K562 (cell line): ENCODE data around the gene MORC4. TPM values are rescaled to one million over a fixed set of nuclear protein-coding genes. Genes with fewer than 3 reads are reported as not detected.

Experiments
- ATAC-seq: fragments of 200-7000 bp; cut with Tn5 transposase; 3 replicates; pipeline ENCODE4 v1.9.1; 2020; ENCODE audit warnings: moderate library complexity
- BruUV-seq: library from RNA; stranded (reverse); fragments of 400-500 nt; replicated peaks from 2 replicates; lab custom pipeline; 2021; lab: Mats Ljungman, UMichigan
- CTCF ChIA-PET: fragments of 300-600 bp; formaldehyde crosslinking; extraction: SDS; loops from one replicate; lab custom pipeline; 2021; ENCODE audit warnings: low intra/inter-chr PET ratio; lab: Yijun Ruan, JAX
- POLR2A ChIA-PET: fragments of 300-600, 350-650 bp; sonication (Branson Sonifier 250); formaldehyde crosslinking; extraction: SDS; loops from one replicate; lab custom pipeline; 2021; ENCODE audit warnings: antibody characterized with exemption, inconsistent platforms; lab: Yijun Ruan, JAX
- DNase-seq, 4 experiments: peaks; one replicate each; pipeline versions ENCODE4 v3.0.0 to v3.0.0-alpha.2; 2011 to 2018; ENCODE audit warnings: low spot score in 3 of 4, mixed read lengths in 3 of 4; ENCODE audit errors: extremely low read depth in 1 of 4
- FAIRE-seq: peaks from 2 replicates; lab custom pipeline; 2011; peaks lifted over from hg19 to GRCh38; lab: Jason Lieb, UNC
- H2AFZ ChIP-seq: 2 replicates; pipeline ENCODE4 v1.6.0; 2011; ENCODE audit warnings: low read depth, low read length, control low read depth, inconsistent platforms
- H3K27ac ChIP-seq: fragments of 200-600 bp; 3 replicates; pipeline ENCODE4 v1.8.0; 2011; ENCODE audit warnings: low read depth, mild to moderate bottlenecking, control low read depth, inconsistent platforms, low read length, moderate library complexity, mixed read lengths; ENCODE audit errors: extremely low read depth
- H3K27me3 ChIP-seq, 2 experiments: fragments of 300-600 bp in 1 of 2; 2 replicates in 1 of 2; 3 replicates in 1 of 2; pipeline versions ENCODE4 v1.6.0 to v1.8.0; 2011; ENCODE audit warnings: inconsistent platforms in 2 of 2, low read length in 2 of 2, mild to moderate bottlenecking in 1 of 2, mixed read lengths in 1 of 2, moderate library complexity in 1 of 2; ENCODE audit not compliant: control insufficient read depth in 2 of 2, insufficient read depth in 2 of 2
- H3K36me3 ChIP-seq: fragments of 300-600 bp; 3 replicates; pipeline ENCODE4 v1.8.0; 2011; ENCODE audit warnings: mild to moderate bottlenecking, low read length, inconsistent platforms; ENCODE audit not compliant: control insufficient read depth, insufficient read depth
- H3K4me1 ChIP-seq, 2 experiments: fragments of 200-600 bp in 1 of 2; replicated peaks in 1 of 2; 2 replicates in 1 of 2; 3 replicates in 1 of 2; pipeline versions ENCODE4 v1.5.1 to v1.8.0; 2011; ENCODE audit warnings: inconsistent platforms in 2 of 2, low read length in 2 of 2, mild to moderate bottlenecking in 1 of 2, mixed read lengths in 1 of 2, moderate library complexity in 1 of 2; ENCODE audit not compliant: control insufficient read depth in 2 of 2, insufficient read depth in 2 of 2
- H3K4me2 ChIP-seq: 2 replicates; pipeline ENCODE4 v1.6.1; 2011; ENCODE audit warnings: low read length, control low read depth, inconsistent platforms, mixed read lengths; ENCODE audit not compliant: insufficient read depth
- H3K4me3 ChIP-seq: fragments of 200-600 bp; sonication (generic), shearing (Covaris generic); 2 replicates; pipeline ENCODE4 v1.5.1; 2016; ENCODE audit warnings: control low read depth, inconsistent platforms
- H3K79me2 ChIP-seq: fragments of 200-600 bp; 3 replicates; pipeline ENCODE4 v1.8.0; 2011; ENCODE audit warnings: low read length, inconsistent platforms; ENCODE audit not compliant: control insufficient read depth, insufficient read depth
- H3K9ac ChIP-seq, 2 experiments: 2 replicates each; pipeline versions ENCODE4 v1.6.0 to v1.6.1; 2011; ENCODE audit warnings: low read depth in 2 of 2, low read length in 2 of 2, control low read depth in 1 of 2, inconsistent platforms in 1 of 2, mild to moderate bottlenecking in 1 of 2, mixed read lengths in 1 of 2; ENCODE audit not compliant: insufficient read depth in 1 of 2
- H3K9me1 ChIP-seq: one replicate; pipeline ENCODE4 v1.6.0; 2011; ENCODE audit warnings: inconsistent platforms, mild to moderate bottlenecking, low read length, moderate library complexity; ENCODE audit not compliant: control insufficient read depth, insufficient read depth
- H3K9me3 ChIP-seq: replicated peaks from 2 replicates; pipeline ENCODE4 v1.5.1; 2011; ENCODE audit warnings: low read depth, low read length, inconsistent platforms; ENCODE audit not compliant: control insufficient read depth, insufficient read depth
- H4K20me1 ChIP-seq: replicated peaks from 2 replicates; pipeline ENCODE4 v1.6.1; 2011; ENCODE audit warnings: low read length, inconsistent platforms, mixed read lengths; ENCODE audit not compliant: control insufficient read depth, insufficient read depth
- ETS1 ChIP-seq: conservative IDR thresholded peaks from 2 replicates; pipeline ENCODE4 v1.6.1; 2011; ENCODE audit warnings: low read depth, mild to moderate bottlenecking, low read length; ENCODE audit not compliant: control insufficient read depth
- FOXJ3 ChIP-seq: sonication (generic); formaldehyde crosslinking; IDR thresholded peaks from 2 replicates; pipeline ENCODE4 v1.4.0; 2020; ENCODE audit warnings: mild to moderate bottlenecking, missing genetic modification reagents
- IRF1 ChIP-seq: sonication (generic); formaldehyde crosslinking; IDR thresholded peaks from 2 replicates; pipeline ENCODE4 v1.8.0; 2022; ENCODE audit warnings: missing genetic modification reagents, mild to moderate bottlenecking, borderline replicate concordance
- NFYB ChIP-seq: IDR thresholded peaks from 2 replicates; pipeline ENCODE4 v1.6.1; 2011; ENCODE audit warnings: mild to moderate bottlenecking, moderate library complexity; ENCODE audit not compliant: insufficient read length; ENCODE audit errors: extremely low read depth
- NR2F6 ChIP-seq: fragments of 450-650 bp; formaldehyde crosslinking; IDR thresholded peaks from 2 replicates; pipeline ENCODE4 v1.4.0; 2020; ENCODE audit warnings: mild to moderate bottlenecking
- PBX2 ChIP-seq, 2 experiments: IDR thresholded peaks in 1 of 2; conservative IDR thresholded peaks in 1 of 2; 2 replicates each; pipeline ENCODE4 v1.6.1; 2016; ENCODE audit warnings: low read depth in 2 of 2, mild to moderate bottlenecking in 1 of 2, missing compliant biosample characterization in 1 of 2, missing genetic modification characterization in 1 of 2, moderate library complexity in 1 of 2
- PHB ChIP-seq: fragments of 250-450 bp; sonication (Bioruptor Pico); IDR thresholded peaks from 2 replicates; pipeline ENCODE4 v1.5.0; 2021
- PML ChIP-seq: IDR thresholded peaks from 2 replicates; pipeline ENCODE4 v1.6.1; 2012; ENCODE audit warnings: low read length, inconsistent platforms
- RAD21 ChIP-seq, 2 experiments: fragments of 250-450 bp in 1 of 2; fragments of 450-650 bp in 1 of 2; sonication (Bioruptor Pico) in 1 of 2; formaldehyde crosslinking in 1 of 2; IDR thresholded peaks in 1 of 2; conservative IDR thresholded peaks in 1 of 2; 2 replicates each; pipeline versions ENCODE4 v1.4.0 to v1.8.0; 2020 to 2022; ENCODE audit warnings: mild to moderate bottlenecking in 2 of 2, moderate library complexity in 1 of 2
- RHOXF2B ChIP-seq: fragments of 250-450 bp; sonication (Bioruptor Pico); conservative IDR thresholded peaks from 2 replicates; pipeline ENCODE4 v1.5.1; 2021
- SRSF1 ChIP-seq: fragments of 200-400 bp; formaldehyde crosslinking; IDR thresholded peaks from 2 replicates; pipeline ENCODE4 v1.6.1; 2017; ENCODE audit warnings: mild to moderate bottlenecking, low read depth, low read length, moderate library complexity
- ZNF655 ChIP-seq: fragments of 250-450 bp; sonication (Bioruptor Pico); IDR thresholded peaks from 2 replicates; pipeline ENCODE4 v1.5.0; 2021
- WGBS: fragments of 100-300 bp; shearing (Covaris generic); methylation state at CpG from one replicate; pipeline ENCODE4 v1.1.6; 2016; ENCODE audit warnings: low coverage, mixed read lengths; ENCODE audit not compliant: insufficient coverage; ENCODE audit errors: missing lambda C conversion rate; 5-methylcytosine and 5-hydroxymethylcytosine counted together
- in situ Hi-C: fragments of 300-500 bp; cut with MboI; formaldehyde crosslinking; loops from 4 replicates; pipeline ENCODE4 v1.15.0; 2018; ENCODE audit warnings: inconsistent platforms, mixed read lengths
- intact Hi-C: fragments of 100-400 bp; cut with micrococcal nuclease; formaldehyde crosslinking; loops from 2 replicates; pipeline ENCODE4 v1.14.2; 2022
- polyA plus RNA-seq, 8 experiments: library from polyadenylated mRNA; depleted of rRNA in 4 of 8; stranded (reverse) in 5 of 8; unstranded in 3 of 8; fragments of >200 nt; fragmentation: Nextera tagmentation in 2 of 8; fragmentation: Illumina TruSeq in 1 of 8; extraction: Ambion mirVana in 2 of 8; extraction: Trizol in 1 of 8; gene quantifications; 2 replicates each; pipeline versions ENCODE4 v1.2.1 to v1.2.3, GENCODE V29; 2011 to 2014; ENCODE audit warnings: inconsistent platforms in 1 of 8, missing spikeins in 1 of 8
- total RNA-seq, 7 experiments: library from RNA; depleted of rRNA in 6 of 7; stranded (reverse); fragments of >200 nt in 6 of 7; fragmentation: Illumina TruSeq in 2 of 7; extraction: Trizol in 2 of 7; gene quantifications; 2 replicates each; pipeline versions ENCODE4 v1.2.1 to v1.2.3, GENCODE V29; 2011 to 2021; ENCODE audit warnings: low replicate concordance in 1 of 7

MORC4 gene
- total and polyA plus RNA-seq, 9 of the 15 experiments (the other 6 are each of a cell fraction or from before 2014, with no cell fraction given), result 0.04 to 0.53 (median 0.18) TPM

- TF ChIP-seq RAD21 (CRISPR knock-in tag; conservative IDR thresholded peaks at IDR 0.05 in 1 of 2, IDR thresholded peaks at IDR 0.05 in 1 of 2) (peak in 1 of 2 experiments; percentile 34; a peak in 1 of 4 replicates), RHOXF2B (no peak), FOXJ3 (CRISPR knock-in tag) (no peak), NFYB (no peak)
These were observed 723 bp downstream of the MORC4 start (continued) for GRCh38 chrX:106999002-106999975.

GRCh38 chrX:106997611-106998010 is 2.4 kb downstream of the MORC4 start:
- no peak for FAIRE-seq
- no peaks in the 10 kb centered on the region for H4K20me1 ChIP-seq
- TF ChIP-seq NR2F6 (CRISPR knock-in tag), result no peak
- no peak for TF ChIP-seq IRF1 (CRISPR knock-in tag)
- no peak for TF ChIP-seq PHB (CRISPR knock-in tag)
- TF ChIP-seq ZNF655 (CRISPR knock-in tag), result no peak
- no peak for TF ChIP-seq SRSF1
- no peak for TF ChIP-seq PBX2 (CRISPR knock-in tag; IDR thresholded peaks at IDR 0.05; ENCODE audit: low read depth)
- no peak for TF ChIP-seq PBX2 (tag; conservative IDR thresholded peaks at IDR 0.05; ENCODE audit: low read depth)
- TF ChIP-seq ETS1, result no peak
- TF ChIP-seq PML, result no peak

More at GRCh38 chrX:106997611-106998010, 2.4 kb downstream of the MORC4 start:
- Histone ChIP-seq H3K9me1 (no peaks in the 10 kb centered on the region), H3K9ac (no peak overlapping the region), H3K36me3 (no peaks in the 10 kb centered on the region), H2AFZ (no peak overlapping the region), H3K27me3 (peaks cover 2 to 5% of the 10 kb centered on the region in 2 experiments; a peak in 1 of 5 replicates), H3K4me3 (no peak overlapping the region), H3K4me1 (peaks cover 0 to 6% of the 10 kb centered on the region in 2 experiments; a peak in 2 of 5 replicates), H3K4me2 (no peak overlapping the region), H3K9me3 (no peaks in the 10 kb centered on the region), H3K79me2 (no peaks in the 10 kb centered on the region), H3K27ac (no peak overlapping the region)
- BruUV-seq, result no TSS peak
- DNase-seq (no peak), ATAC-seq (no peak)
- CTCF ChIA-PET, result no interaction called here
- intact Hi-C loops, result no loop called here
- POLR2A ChIA-PET, result no interaction called here
- 0% methylated on average over 3 of the region's 3 CpGs for WGBS
- in situ Hi-C loops, result no loop called here
